HepG2 (cell line): Measurements from ENCODE around the gene GPR62. TPM values are rescaled to one million over a fixed set of nuclear protein-coding genes. Genes with fewer than 3 reads are reported as not detected.
A peak's percentile ranks its signal among the peaks of the same experiment; 100 is the strongest.

Experiments used
- ATAC-seq: fragments of 200-7000 bp; cut with Tn5 transposase; 3 replicates; pipeline ENCODE4 v1.9.1; 2020; ENCODE audit warnings: mild to moderate bottlenecking, moderate library complexity
- BruUV-seq: library from RNA; stranded (reverse); fragments of 400-500 nt; replicated peaks from 2 replicates; lab custom pipeline; 2021; lab: Mats Ljungman, UMichigan
- CTCF ChIA-PET: fragments of 300-600 bp; formaldehyde crosslinking; extraction: SDS; loops from one replicate; lab custom pipeline; 2021; ENCODE audit warnings: low total read pairs, inconsistent platforms, low intra/inter-chr PET ratio; lab: Yijun Ruan, JAX
- POLR2A ChIA-PET: fragments of 350-600 bp; sonication (Branson Sonifier 250); formaldehyde crosslinking; loops from one replicate; lab custom pipeline; 2020; ENCODE audit warnings: antibody characterized with exemption, inconsistent platforms; lab: Yijun Ruan, JAX
- DNase-seq: peaks from one replicate; pipeline ENCODE4 v3.0.0-alpha.2; 2015; ENCODE audit warnings: low spot score
- FAIRE-seq: peaks from 3 replicates; lab custom pipeline; 2011; peaks lifted over from hg19 to GRCh38; lab: Jason Lieb, UNC
- H2AFZ ChIP-seq: one replicate; pipeline ENCODE4 v1.6.1; 2011; ENCODE audit warnings: low read length, inconsistent platforms
- H3K27ac ChIP-seq: fragments of 300-600 bp; 3 replicates; pipeline ENCODE4 v1.8.0; 2011; ENCODE audit warnings: mixed run types, mild to moderate bottlenecking, mixed read lengths, low read length, inconsistent platforms; ENCODE audit not compliant: insufficient read depth; ENCODE audit errors: extremely low read length
- H3K27me3 ChIP-seq, 2 experiments: fragments of 200-600 bp in 1 of 2; 2 replicates in 1 of 2; 3 replicates in 1 of 2; pipeline versions ENCODE4 v1.6.0 to v1.8.0; 2011; ENCODE audit warnings: low read length in 2 of 2, mild to moderate bottlenecking in 2 of 2, moderate library complexity in 2 of 2, inconsistent platforms in 1 of 2; ENCODE audit not compliant: insufficient read depth in 2 of 2, control insufficient read depth in 1 of 2
- H3K36me3 ChIP-seq, 2 experiments: fragments of 200-600 bp in 1 of 2; replicated peaks in 1 of 2; 2 replicates in 1 of 2; 3 replicates in 1 of 2; pipeline versions ENCODE4 v1.5.1 to v1.8.0; 2011; ENCODE audit warnings: low read length in 2 of 2, inconsistent platforms in 1 of 2; ENCODE audit not compliant: insufficient read depth in 2 of 2, control insufficient read depth in 1 of 2
- H3K4me1 ChIP-seq: 2 replicates; pipeline ENCODE4 v1.5.1; 2012; ENCODE audit warnings: low read length, inconsistent platforms; ENCODE audit not compliant: insufficient read depth
- H3K4me2 ChIP-seq: 2 replicates; pipeline ENCODE4 v1.6.0; 2011; ENCODE audit warnings: low read depth, low read length, inconsistent platforms
- H3K4me3 ChIP-seq, 3 experiments: fragments of 200-600 bp in 1 of 3; sonication (generic), shearing (Covaris generic) in 1 of 3; replicated peaks in 1 of 3; 2 replicates each; pipeline ENCODE4 v1.5.1; 2011 to 2016; ENCODE audit warnings: low read length in 3 of 3, inconsistent platforms in 2 of 3, low read depth in 2 of 3, mild to moderate bottlenecking in 2 of 3, control low read depth in 1 of 3, mixed read lengths in 1 of 3; ENCODE audit not compliant: insufficient read depth in 1 of 3
- H3K79me2 ChIP-seq: one replicate; pipeline ENCODE4 v1.6.1; 2011; ENCODE audit warnings: low read length, inconsistent platforms; ENCODE audit not compliant: insufficient read depth
- H3K9ac ChIP-seq: 2 replicates; pipeline ENCODE4 v1.6.0; 2011; ENCODE audit warnings: mild to moderate bottlenecking, low read depth, low read length, inconsistent platforms; ENCODE audit not compliant: insufficient read depth
- H3K9me3 ChIP-seq: 2 replicates; pipeline ENCODE4 v1.5.1; 2012; ENCODE audit warnings: mild to moderate bottlenecking, low read length
- H4K20me1 ChIP-seq: 2 replicates; pipeline ENCODE4 v1.6.0; 2011; ENCODE audit warnings: inconsistent platforms, mild to moderate bottlenecking, low read length, moderate library complexity; ENCODE audit not compliant: insufficient read depth
- CCAR2 ChIP-seq: fragments of 200-400 bp; formaldehyde crosslinking; optimal IDR thresholded peaks from 2 replicates; pipeline ENCODE3; 2018; ENCODE audit warnings: low read depth, mild to moderate bottlenecking, low read length, moderate library complexity
- GPBP1L1 ChIP-seq: sonication (generic); formaldehyde crosslinking; IDR thresholded peaks from 2 replicates; pipeline ENCODE4 v1.5.0; 2020; ENCODE audit warnings: mild to moderate bottlenecking, missing genetic modification reagents
- MED8 ChIP-seq: sonication (generic); formaldehyde crosslinking; IDR thresholded peaks from 2 replicates; pipeline ENCODE4 v1.8.1; 2023; ENCODE audit warnings: mild to moderate bottlenecking, missing genetic modification reagents; ENCODE audit not compliant: insufficient replicate concordance
- NR2F1 ChIP-seq, 2 experiments: fragments of 450-650 bp in 1 of 2; formaldehyde crosslinking in 1 of 2; IDR thresholded peaks; 2 replicates each; pipeline versions ENCODE4 v1.5.0 to v1.6.1; 2016 to 2020; ENCODE audit warnings: mild to moderate bottlenecking in 1 of 2, missing compliant biosample characterization in 1 of 2, missing genetic modification reagents in 1 of 2, moderate library complexity in 1 of 2
- NR2F2 ChIP-seq: IDR thresholded peaks from 2 replicates; pipeline ENCODE4 v1.6.1; 2012; ENCODE audit warnings: low read depth, inconsistent platforms, borderline replicate concordance
- PHB2 ChIP-seq: fragments of 450-650 bp; IDR thresholded peaks from 2 replicates; pipeline ENCODE4 v1.6.1; 2018; ENCODE audit not compliant: partially characterized antibody
- PHF20 ChIP-seq: sonication (generic); formaldehyde crosslinking; IDR thresholded peaks from 2 replicates; pipeline ENCODE4 v1.5.0; 2020; ENCODE audit warnings: mild to moderate bottlenecking, missing genetic modification reagents
- PLRG1 ChIP-seq: fragments of 450-650 bp; conservative IDR thresholded peaks from 2 replicates; pipeline ENCODE4 v1.6.1; 2016
- SAP130 ChIP-seq: IDR thresholded peaks from 2 replicates; pipeline ENCODE4 v1.6.1; 2016; ENCODE audit warnings: low read depth
- SNRNP70 ChIP-seq: fragments of 200-400 bp; formaldehyde crosslinking; IDR thresholded peaks from 2 replicates; pipeline ENCODE4 v1.6.1; 2017; ENCODE audit warnings: mild to moderate bottlenecking, low read depth, low read length, moderate library complexity
- ZNF136 ChIP-seq: sonication (generic); formaldehyde crosslinking; IDR thresholded peaks from 2 replicates; pipeline ENCODE4 v1.8.1; 2022; ENCODE audit warnings: low read depth, mild to moderate bottlenecking, moderate library complexity, missing genetic modification reagents
- ZNF317 ChIP-seq: sonication (generic); formaldehyde crosslinking; IDR thresholded peaks from 2 replicates; pipeline ENCODE4 v1.5.0; 2020; ENCODE audit warnings: mild to moderate bottlenecking, missing genetic modification reagents
- ZNF335 ChIP-seq: sonication (generic); formaldehyde crosslinking; IDR thresholded peaks from 2 replicates; pipeline ENCODE4 v1.4.0; 2020; ENCODE audit warnings: missing genetic modification reagents
- ZNF597 ChIP-seq: sonication (generic); formaldehyde crosslinking; IDR thresholded peaks from 2 replicates; pipeline ENCODE4 v1.5.0; 2020; ENCODE audit warnings: missing genetic modification reagents
- ZNF672 ChIP-seq: sonication (generic); formaldehyde crosslinking; IDR thresholded peaks from 2 replicates; pipeline ENCODE4 v1.8.1; 2022; ENCODE audit warnings: missing genetic modification reagents
- ZNF766 ChIP-seq: sonication (generic); formaldehyde crosslinking; IDR thresholded peaks from 2 replicates; pipeline ENCODE4 v1.5.0; 2020; ENCODE audit warnings: missing genetic modification reagents, borderline replicate concordance
- ZNF816 ChIP-seq: sonication (generic); formaldehyde crosslinking; IDR thresholded peaks from 2 replicates; pipeline ENCODE4 v1.8.0; 2022; ENCODE audit warnings: missing genetic modification reagents, mild to moderate bottlenecking, borderline replicate concordance
- ZNF83 ChIP-seq: sonication (generic); formaldehyde crosslinking; IDR thresholded peaks from 2 replicates; pipeline ENCODE4 v1.4.0; 2020; ENCODE audit warnings: missing genetic modification reagents, mild to moderate bottlenecking, borderline replicate concordance
- WGBS: methylation state at CpG from one replicate; pipeline ENCODE4 v1.1.6; 2017; ENCODE audit warnings: low lambda C conversion rate; 5-methylcytosine and 5-hydroxymethylcytosine counted together
- in situ Hi-C: cut with HindIII; loops from 2 replicates; pipeline ENCODE4 v1.10.0; 2017; ENCODE audit warnings: low pct_unique_long_range_greater_than_20kb; ENCODE audit not compliant: extremely low pct_ligation_motif_present
- intact Hi-C: fragments of 100-400 bp; cut with micrococcal nuclease; formaldehyde crosslinking; loops from one replicate; pipeline ENCODE4 v1.10.0; 2022; ENCODE audit not compliant: unreplicated experiment
- polyA plus RNA-seq, 8 experiments: library from polyadenylated mRNA; depleted of rRNA in 3 of 8; stranded (reverse) in 7 of 8; unstranded in 1 of 8; fragments of >200 nt; fragmentation: Illumina TruSeq in 4 of 8; extraction: Trizol in 4 of 8; gene quantifications; 2 replicates each; pipeline versions ENCODE4 v1.2.1 to v1.2.3, GENCODE V29; 2011 to 2016; ENCODE audit warnings: low read depth in 4 of 8, missing spikeins in 1 of 8, mixed read lengths in 1 of 8; ENCODE audit not compliant: insufficient read depth in 1 of 8
- total RNA-seq, 5 experiments: library from RNA; depleted of rRNA; stranded (reverse); fragments of >200 nt; fragmentation: Illumina TruSeq; extraction: Trizol; gene quantifications; 2 replicates each; pipeline ENCODE4 v1.2.3, GENCODE V29; 2016; ENCODE audit warnings: low read depth in 1 of 5
- TF ChIP-seq, protein P1 (sequence below): sonication (generic); formaldehyde crosslinking; IDR thresholded peaks from 2 replicates; pipeline ENCODE4 v1.5.1; 2020; ENCODE audit warnings: missing genetic modification reagents, mild to moderate bottlenecking, borderline replicate concordance

GPR62 gene
- total and polyA plus RNA-seq, 2 of the 13 experiments (the other 11 are each of a cell fraction or from before 2014, with no cell fraction given) = not detected

GRCh38 chr3:51995346-51996163 is 40.4 kb downstream of the GPR62 start, which contains the start of gene RPL29:
TSS of gene RPL29 (minus strand) at chr3:51995895. CDS start at chr3:51995461, 434 bp downstream.
- in situ Hi-C loops (no loop called here), intact Hi-C loops (loop anchor here (2.0 kb wide), 1 partner anchor 53 kb away; the partner anchor contains the start of gene PARP3)
- Histone ChIP-seq H2AFZ (peak within 1 kb of the TSS; percentile 70), H3K27me3 (no peaks in the 10 kb centered on the region; a peak in 1 of 5 replicates), H3K4me2 (peak within 1 kb of the TSS; percentile 99), H3K4me1 (peaks cover 63% of the 10 kb centered on the region), H3K9me3 (no peaks in the 10 kb centered on the region), H3K4me3 (peak within 1 kb of the TSS; percentile 73 to 90 (median 83)), H3K9ac (peak within 1 kb of the TSS; percentile 95), H4K20me1 (peaks cover 3% of the 10 kb centered on the region; the same call in 1 of the 2 replicates), H3K36me3 (peaks cover 8 to 18% of the 10 kb centered on the region in 2 experiments), H3K79me2 (peaks cover 21% of the 10 kb centered on the region), H3K27ac (peak within 1 kb of the TSS; percentile 87)
- peak; percentile 58 for FAIRE-seq
- peak; percentile 87 for DNase-seq
- no TSS peak for BruUV-seq
- WGBS = 1% methylated on average over 29 of the region's 40 CpGs
- CTCF ChIA-PET = interaction anchor here (0.9 kb wide), 1 partner anchor 53 kb away, joined by 3 read pairs; the partner anchor contains the start of genes PARP3 and RRP9
- peak; percentile 79 for ATAC-seq
- POLR2A ChIA-PET = interaction anchor here (0.6 to 7.1 kb wide), 30 partner anchors 9 to 295 kb away, joined by 3 to 187 read pairs (median 4); partner anchors contain the start of genes ABHD14A, ABHD14B, ACY1 and DUSP7
- TF ChIP-seq CCAR2 (no peak), ZNF672 (CRISPR knock-in tag) (no peak), NR2F2 (peak; percentile 60; the same call in 1 of the 2 replicates), PHF20 (CRISPR knock-in tag) (peak; percentile 98), ZNF597 (CRISPR knock-in tag) (no peak), PHB2 (no peak), NR2F1 (CRISPR knock-in tag; IDR thresholded peaks at IDR 0.05) (peak in 1 of 2 experiments; percentile 40; a peak in 1 of 4 replicates), SNRNP70 (no peak), ZNF136 (0 out of 2 replicates have a peak, but pooled peaks have one; percentile 58), ZNF83 (no peak), ZNF766 (CRISPR knock-in tag) (peak; percentile 88), SAP130 (peak; percentile 95), PLRG1 (no peak), ZNF317 (CRISPR knock-in tag) (peak; percentile 60; the same call in 1 of the 2 replicates), ZNF816 (CRISPR knock-in tag) (no peak), MED8 (peak; percentile 37), ZNF335 (peak; percentile 87), GPBP1L1 (CRISPR knock-in tag) (no peak)
- TF ChIP-seq, protein P1, sequence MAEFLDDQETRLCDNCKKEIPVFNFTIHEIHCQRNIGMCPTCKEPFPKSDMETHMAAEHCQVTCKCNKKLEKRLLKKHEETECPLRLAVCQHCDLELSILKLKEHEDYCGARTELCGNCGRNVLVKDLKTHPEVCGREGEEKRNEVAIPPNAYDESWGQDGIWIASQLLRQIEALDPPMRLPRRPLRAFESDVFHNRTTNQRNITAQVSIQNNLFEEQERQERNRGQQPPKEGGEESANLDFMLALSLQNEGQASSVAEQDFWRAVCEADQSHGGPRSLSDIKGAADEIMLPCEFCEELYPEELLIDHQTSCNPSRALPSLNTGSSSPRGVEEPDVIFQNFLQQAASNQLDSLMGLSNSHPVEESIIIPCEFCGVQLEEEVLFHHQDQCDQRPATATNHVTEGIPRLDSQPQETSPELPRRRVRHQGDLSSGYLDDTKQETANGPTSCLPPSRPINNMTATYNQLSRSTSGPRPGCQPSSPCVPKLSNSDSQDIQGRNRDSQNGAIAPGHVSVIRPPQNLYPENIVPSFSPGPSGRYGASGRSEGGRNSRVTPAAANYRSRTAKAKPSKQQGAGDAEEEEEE (CRISPR knock-in tag) = no peak
